ENCODE data around the gene RMND1.
"Not testable (repeated sequence)": the region's sequence is repeated elsewhere in the genome, so short reads cannot be mapped to it uniquely, and the experiment has no call there.

RMND1 gene

GRCh38 chr6:151381722-151382121, 70.2 kb downstream of the RMND1 start:
- FAIRE-seq = no peak

GRCh38 chr6:151380848-151381205, 71.1 kb downstream of the RMND1 start:
- FAIRE-seq = no peak

GRCh38 chr6:151379933-151380847, 71.7 kb downstream of the RMND1 start:
- FAIRE-seq = no peak

GRCh38 chr6:151377095-151377494, 74.8 kb downstream of the RMND1 start:
- FAIRE-seq = no peak

- no peak for FAIRE-seq
These were observed 75.5 kb downstream of the RMND1 start for GRCh38 chr6:151376440-151376839.

GRCh38 chr6:151375833-151376232, 76.1 kb downstream of the RMND1 start:
- FAIRE-seq = no peak

GRCh38 chr6:151374036-151374683, 77.8 kb downstream of the RMND1 start:
- no peak for FAIRE-seq

- FAIRE-seq = no peak
These were observed 79.8 kb downstream of the RMND1 start for GRCh38 chr6:151372164-151372563.

GRCh38 chr6:151370509-151371078, 81.3 kb downstream of the RMND1 start:
- FAIRE-seq = no peak

- no peak for FAIRE-seq
These were observed 86.7 kb downstream of the RMND1 start for GRCh38 chr6:151365233-151365632.

- FAIRE-seq = no peak
These were observed 92.4 kb downstream of the RMND1 start for GRCh38 chr6:151359486-151359885.

GRCh38 chr6:151358475-151358874, 93.5 kb downstream of the RMND1 start:
- no peak for FAIRE-seq

- no peak for FAIRE-seq
These were observed 94.0 kb downstream of the RMND1 start for GRCh38 chr6:151357758-151358436.

GRCh38 chr6:151356983-151357382, 94.9 kb downstream of the RMND1 start:
- FAIRE-seq = not testable (repeated sequence)

Measured in endometrium (tissue), 2 donors.